ENCODE data around the gene PTPN9.
A peak's percentile ranks its signal among the peaks of the same experiment; 100 is the strongest.
"Not testable (repeated sequence)": the region's sequence is repeated elsewhere in the genome, so short reads cannot be mapped to it uniquely, and the experiment has no call there.

The PTPN9 gene

DNA sequence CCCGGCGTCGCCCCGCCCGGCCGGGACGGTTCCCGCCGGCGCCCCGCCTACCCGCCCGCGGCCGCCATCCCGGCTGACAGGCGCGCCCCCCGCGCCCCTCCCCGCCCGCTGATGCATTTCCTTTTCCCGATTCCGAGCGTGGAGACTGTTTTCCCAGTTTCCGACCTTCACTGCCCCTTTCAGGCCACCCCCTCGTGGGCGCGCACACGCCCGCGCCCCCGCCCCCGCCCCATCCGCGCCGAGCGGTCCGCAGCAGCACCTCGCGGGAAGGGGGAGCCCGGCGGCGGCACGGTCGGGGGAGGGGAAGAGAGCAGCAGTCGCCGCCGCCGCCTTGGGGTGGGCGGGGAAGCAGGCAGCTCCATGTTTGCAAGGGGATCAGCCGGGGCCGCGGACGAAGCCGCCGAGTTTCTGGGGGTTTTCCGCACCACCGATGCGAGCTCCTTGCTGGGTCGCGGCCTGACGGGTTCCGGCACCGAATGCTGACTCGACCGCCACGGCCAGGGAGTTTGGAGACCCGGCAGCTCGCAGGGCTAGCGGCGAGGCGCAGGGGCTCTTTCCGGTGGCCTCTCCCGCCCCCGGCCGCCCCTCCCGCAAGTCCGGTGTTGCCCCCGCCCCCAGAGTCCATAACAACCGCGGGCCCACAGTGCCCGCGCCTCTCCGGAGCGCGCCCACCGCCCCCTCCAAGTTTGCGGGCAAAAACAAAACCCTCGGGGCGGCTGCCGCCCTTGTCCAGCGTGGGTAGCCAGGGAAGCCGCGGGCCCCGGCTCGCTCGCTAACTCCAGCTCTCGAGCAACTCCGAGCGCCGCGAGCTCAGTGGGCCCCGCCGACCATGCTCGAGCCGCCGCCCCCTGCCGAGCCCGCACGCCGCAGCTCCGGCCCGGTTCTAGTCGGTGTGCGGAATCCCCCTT, 124.4 kb downstream of the PTPN9 start:
- Histone ChIP-seq H3K36me3 (ENCODE audit: control insufficient read depth, insufficient read depth, low read length) (no peaks in the 10 kb centered on the region), H3K9ac (ENCODE audit: low read length) (peak overlapping the region; percentile 16), H3K4me3 (ENCODE audit: low read length) (peak overlapping the region; percentile 88), H3K27me3 (ENCODE audit: control insufficient read depth, insufficient read depth, low read length) (no peaks in the 10 kb centered on the region), H3K27ac (ENCODE audit: low read depth, low read length) (peak overlapping the region; percentile 86), H3K4me1 (ENCODE audit: control insufficient read depth, insufficient read depth, low read length) (peaks cover 13% of the 10 kb centered on the region)

DNA sequence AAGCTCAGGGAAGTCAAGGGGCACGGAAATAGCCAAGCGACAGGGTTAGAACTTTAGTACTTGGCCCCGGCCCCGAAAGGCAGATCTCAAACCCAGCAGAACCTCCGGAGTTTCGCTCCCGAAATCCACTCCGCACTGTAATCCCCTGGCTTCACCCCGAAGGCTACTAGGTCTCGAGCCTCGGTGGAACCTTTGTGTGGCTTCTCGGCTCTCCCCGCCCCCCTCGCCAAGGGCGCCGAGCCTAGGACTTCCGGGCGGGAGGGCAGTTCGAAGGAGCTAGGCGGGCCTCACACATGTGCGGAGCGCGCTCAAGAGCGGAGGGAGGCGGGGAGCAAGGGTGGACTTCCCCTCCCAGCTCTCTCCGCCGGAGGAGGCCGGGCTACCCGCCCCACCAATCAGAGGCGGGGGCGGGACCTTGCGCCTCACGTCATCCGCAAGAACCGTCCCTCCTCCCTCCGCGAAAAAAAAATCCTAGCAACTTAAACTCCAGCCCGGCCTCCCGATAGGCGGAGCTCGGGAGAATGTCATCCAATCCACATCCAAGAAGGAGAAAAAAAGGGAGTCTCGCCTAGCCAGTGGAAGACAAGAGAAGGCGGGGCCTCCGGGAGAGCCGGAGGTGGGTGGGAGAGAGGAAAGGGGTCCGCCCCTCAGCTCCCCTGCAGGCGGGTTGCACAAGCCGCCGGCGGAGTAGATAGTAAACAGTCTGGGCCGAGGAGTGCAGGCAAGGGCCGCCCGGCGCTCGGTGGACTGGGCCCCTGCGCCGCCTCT, 125.2 kb downstream of the PTPN9 start:
- Histone ChIP-seq H3K4me1 (ENCODE audit: control insufficient read depth, insufficient read depth, low read length) (peaks cover 16% of the 10 kb centered on the region), H3K27me3 (ENCODE audit: control insufficient read depth, insufficient read depth, low read length) (no peaks in the 10 kb centered on the region), H3K4me3 (ENCODE audit: low read length) (peak overlapping the region; percentile 88), H3K27ac (ENCODE audit: low read depth, low read length) (peak overlapping the region; percentile 97), H3K36me3 (ENCODE audit: control insufficient read depth, insufficient read depth, low read length) (no peaks in the 10 kb centered on the region), H3K9ac (ENCODE audit: low read length) (peak overlapping the region; percentile 88)

DNA sequence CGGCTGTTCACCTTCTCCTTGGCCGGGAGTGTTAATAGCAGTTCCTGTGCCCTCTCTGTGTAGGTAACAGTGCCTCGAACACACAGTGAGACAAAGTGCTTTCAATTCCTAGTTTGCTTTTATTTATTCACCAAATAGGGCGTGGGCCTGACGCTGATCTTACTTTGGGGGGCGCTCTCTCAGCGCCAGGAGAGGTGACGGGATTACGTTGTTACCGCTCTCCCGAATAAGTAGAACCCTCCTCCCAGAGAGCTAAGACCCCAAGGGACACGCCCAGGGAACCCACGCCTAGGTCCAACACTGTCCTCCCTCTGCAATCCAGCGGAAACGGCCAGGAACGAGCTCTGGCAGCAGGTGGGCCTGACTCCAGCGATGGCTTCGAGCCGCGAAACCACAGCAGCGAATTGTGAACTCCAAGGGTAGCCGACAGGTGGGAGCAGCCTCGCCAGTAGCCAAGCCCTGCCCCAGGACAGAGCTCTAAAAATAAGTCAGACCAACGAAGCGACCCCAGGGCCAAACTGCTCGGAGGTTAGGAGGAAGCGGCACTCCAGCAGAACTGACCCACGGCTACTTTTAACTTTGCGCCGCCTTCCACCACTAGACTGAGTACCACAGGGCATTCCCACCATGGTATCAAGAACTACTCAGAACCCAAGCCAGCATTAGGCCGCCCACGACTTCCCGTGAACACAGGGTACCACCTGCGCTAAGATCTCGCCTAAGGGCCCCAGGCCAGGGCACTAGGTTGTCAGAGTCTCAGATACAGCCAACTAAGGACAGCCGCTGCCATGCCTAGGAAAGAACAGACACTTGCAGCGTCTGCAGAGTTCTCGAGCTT, 126.0 kb downstream of the PTPN9 start:
- Histone ChIP-seq H3K27ac (ENCODE audit: low read depth, low read length) (peak overlapping the region; percentile 97), H3K4me1 (ENCODE audit: control insufficient read depth, insufficient read depth, low read length) (peaks cover 16% of the 10 kb centered on the region), H3K4me3 (ENCODE audit: low read length) (peak overlapping the region; percentile 65), H3K9ac (ENCODE audit: low read length) (peak overlapping the region; percentile 88), H3K27me3 (ENCODE audit: control insufficient read depth, insufficient read depth, low read length) (no peaks in the 10 kb centered on the region), H3K36me3 (ENCODE audit: control insufficient read depth, insufficient read depth, low read length) (no peaks in the 10 kb centered on the region)

DNA sequence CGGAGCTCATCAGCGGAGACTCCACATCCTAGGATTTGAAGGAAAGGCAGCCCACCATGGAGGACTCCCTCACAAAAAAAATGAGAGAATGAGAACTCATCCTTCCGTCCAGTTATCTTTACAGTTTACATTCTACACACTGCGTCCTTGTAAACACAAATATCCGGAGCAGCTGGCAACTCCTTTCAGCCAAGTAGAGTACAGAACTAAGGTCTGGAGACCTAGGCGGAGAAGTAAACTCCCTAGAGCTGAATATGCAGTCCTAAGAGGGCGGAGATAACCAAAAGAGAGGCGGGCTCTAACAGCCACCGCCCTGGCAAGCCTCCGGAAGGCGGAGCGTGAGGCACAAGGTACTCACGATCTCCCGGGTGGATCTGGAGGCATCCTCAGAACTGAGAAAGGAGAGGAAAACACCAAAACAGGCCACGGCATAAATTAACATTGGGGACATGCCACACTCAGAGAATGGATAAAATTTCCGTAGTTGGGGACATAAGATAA, 126.7 kb downstream of the PTPN9 start:
- no peaks in the 10 kb centered on the region for H3K36me3 ChIP-seq (ENCODE audit: control insufficient read depth, insufficient read depth, low read length)
- peaks cover 16% of the 10 kb centered on the region for H3K4me1 ChIP-seq (ENCODE audit: control insufficient read depth, insufficient read depth, low read length)
- H3K9ac ChIP-seq (ENCODE audit: low read length): peak overlapping the region; percentile 88
- H3K4me3 ChIP-seq (ENCODE audit: low read length): peak overlapping the region; percentile 65
- peak overlapping the region; percentile 97 for H3K27ac ChIP-seq (ENCODE audit: low read depth, low read length)
- H3K27me3 ChIP-seq (ENCODE audit: control insufficient read depth, insufficient read depth, low read length): no peaks in the 10 kb centered on the region

DNA sequence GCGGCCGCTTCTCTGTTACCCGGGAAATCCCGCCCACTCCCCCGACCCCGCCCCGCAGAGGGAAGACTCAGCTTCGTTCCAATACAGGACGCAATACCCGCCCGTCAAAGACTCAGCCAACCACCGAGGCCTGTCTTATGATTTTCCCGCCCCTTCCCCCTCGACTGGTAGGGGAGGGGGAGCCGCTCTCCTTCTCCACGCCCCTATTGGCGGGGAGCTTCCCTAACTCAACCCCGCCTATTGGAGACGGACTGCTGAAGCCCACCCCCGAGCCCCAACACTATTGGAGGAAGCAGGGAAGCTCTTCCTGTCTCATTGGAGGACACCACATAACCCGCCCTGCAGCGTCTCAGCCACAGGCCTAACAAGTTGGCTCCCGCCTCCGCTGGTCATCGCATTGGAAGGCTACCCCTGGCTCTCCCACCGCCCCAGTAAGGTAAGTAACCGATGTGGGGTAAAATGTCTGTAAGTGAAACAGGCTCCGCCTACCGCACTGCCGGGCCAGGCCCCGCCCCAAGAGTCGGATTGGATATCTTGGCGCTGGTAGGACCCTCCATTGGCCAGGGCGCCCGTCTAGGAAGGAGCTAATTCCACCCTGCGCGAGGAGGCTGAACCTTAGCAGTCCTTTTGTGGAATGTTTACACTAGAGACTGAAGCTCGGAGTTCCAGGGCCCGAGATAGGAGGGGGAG, 127.3 kb downstream of the PTPN9 start, which contains the start of gene SIN3A:
TSS of gene SIN3A (minus strand) at position 17 of the 690 bp plus-strand sequence. CDS start 21,315 bp downstream, outside the sequence.
- H3K4me1 ChIP-seq (ENCODE audit: control insufficient read depth, insufficient read depth, low read length): peaks cover 16% of the 10 kb centered on the region
- H3K9ac ChIP-seq (ENCODE audit: low read length): peak within 1 kb of the TSS; percentile 93
- H3K4me3 ChIP-seq (ENCODE audit: low read length): peak within 1 kb of the TSS; percentile 95

DNA sequence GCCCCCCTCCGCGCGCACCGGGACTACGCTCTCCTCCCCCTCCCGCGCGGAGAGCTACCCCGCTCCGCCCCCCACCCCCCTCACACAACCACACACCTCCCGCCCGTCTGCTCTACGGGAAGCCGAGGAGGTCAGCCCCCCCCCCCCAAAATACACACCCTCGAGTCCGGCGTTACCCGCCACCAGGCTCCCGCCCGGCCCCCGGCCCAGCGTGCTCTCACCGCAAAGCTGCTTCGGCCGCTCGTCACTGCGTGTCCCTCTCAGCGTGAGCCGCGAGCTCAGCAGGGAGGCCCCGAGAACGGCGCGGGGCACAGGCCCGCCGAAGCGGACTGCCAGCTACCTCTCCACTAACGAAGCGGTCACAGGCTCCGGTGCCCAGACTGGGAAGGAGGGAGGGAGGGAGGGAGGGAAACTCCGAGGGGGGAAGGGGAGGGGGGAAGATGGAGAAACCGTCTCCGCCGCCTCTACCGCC, 127.9 kb downstream of the PTPN9 start:
- Histone ChIP-seq H3K27me3 (ENCODE audit: control insufficient read depth, insufficient read depth, low read length) (no peaks in the 10 kb centered on the region), H3K27ac (ENCODE audit: low read depth, low read length) (peak overlapping the region; percentile 100), H3K4me1 (ENCODE audit: control insufficient read depth, insufficient read depth, low read length) (peaks cover 15% of the 10 kb centered on the region), H3K9ac (ENCODE audit: low read length) (peak overlapping the region; percentile 93), H3K36me3 (ENCODE audit: control insufficient read depth, insufficient read depth, low read length) (peaks cover 3% of the 10 kb centered on the region), H3K4me3 (ENCODE audit: low read length) (peak overlapping the region; percentile 89)

More for the DNA sequence above, 127.3 kb downstream of the PTPN9 start, which contains the start of gene SIN3A:
- Histone ChIP-seq H3K36me3 (ENCODE audit: control insufficient read depth, insufficient read depth, low read length) (peaks cover 3% of the 10 kb centered on the region), H3K27me3 (ENCODE audit: control insufficient read depth, insufficient read depth, low read length) (no peaks in the 10 kb centered on the region), H3K27ac (ENCODE audit: low read depth, low read length) (peak within 1 kb of the TSS; percentile 100)

DNA sequence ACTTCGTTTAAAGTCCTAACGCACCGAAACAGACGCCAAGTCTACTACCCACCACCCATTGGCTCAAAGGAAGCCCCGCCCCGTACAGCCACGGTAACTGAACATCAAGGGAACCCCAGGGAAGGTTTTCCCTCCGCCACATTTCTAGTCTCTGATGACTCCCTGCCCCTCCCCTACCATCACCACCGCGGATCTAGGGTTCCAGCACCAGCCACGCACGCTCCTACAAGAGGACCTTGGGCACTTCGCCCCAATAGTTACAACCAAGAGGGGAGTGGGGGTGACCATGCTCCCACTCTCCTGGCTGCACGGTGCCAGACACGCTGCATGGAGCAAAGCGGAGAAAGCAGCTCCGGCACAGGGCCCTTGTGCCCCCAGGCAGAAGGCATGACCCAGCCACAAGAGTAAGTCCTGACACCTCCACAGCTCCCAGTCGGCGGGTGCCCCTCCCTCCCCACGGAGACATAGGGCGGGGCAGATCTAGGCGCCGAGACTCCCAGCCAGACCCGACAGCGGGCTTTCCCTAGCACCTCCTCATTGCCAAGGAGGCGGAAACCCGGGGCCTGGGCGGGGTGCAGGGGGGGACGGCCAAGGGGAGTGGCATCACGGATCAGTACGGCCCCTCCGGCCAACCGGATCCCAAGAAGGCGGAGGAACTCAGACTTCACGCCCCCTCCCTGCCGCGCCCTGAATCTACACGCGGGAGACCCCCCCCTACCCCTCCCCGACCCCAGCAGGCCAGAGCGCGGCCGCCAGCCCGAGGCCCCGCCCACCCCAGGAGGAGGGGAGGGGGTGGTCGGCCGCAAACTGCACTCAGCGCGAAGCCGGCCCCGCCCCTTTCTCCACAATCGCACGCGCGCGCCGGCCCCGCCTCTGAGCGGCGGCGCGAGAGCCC, 128.6 kb downstream of the PTPN9 start:
- Histone ChIP-seq H3K27ac (ENCODE audit: low read depth, low read length) (peak overlapping the region; percentile 100), H3K36me3 (ENCODE audit: control insufficient read depth, insufficient read depth, low read length) (peaks cover 3% of the 10 kb centered on the region), H3K4me3 (ENCODE audit: low read length) (peak overlapping the region; percentile 95), H3K4me1 (ENCODE audit: control insufficient read depth, insufficient read depth, low read length) (peaks cover 15% of the 10 kb centered on the region), H3K9ac (ENCODE audit: low read length) (peak overlapping the region; percentile 83), H3K27me3 (ENCODE audit: control insufficient read depth, insufficient read depth, low read length) (no peaks in the 10 kb centered on the region)

DNA sequence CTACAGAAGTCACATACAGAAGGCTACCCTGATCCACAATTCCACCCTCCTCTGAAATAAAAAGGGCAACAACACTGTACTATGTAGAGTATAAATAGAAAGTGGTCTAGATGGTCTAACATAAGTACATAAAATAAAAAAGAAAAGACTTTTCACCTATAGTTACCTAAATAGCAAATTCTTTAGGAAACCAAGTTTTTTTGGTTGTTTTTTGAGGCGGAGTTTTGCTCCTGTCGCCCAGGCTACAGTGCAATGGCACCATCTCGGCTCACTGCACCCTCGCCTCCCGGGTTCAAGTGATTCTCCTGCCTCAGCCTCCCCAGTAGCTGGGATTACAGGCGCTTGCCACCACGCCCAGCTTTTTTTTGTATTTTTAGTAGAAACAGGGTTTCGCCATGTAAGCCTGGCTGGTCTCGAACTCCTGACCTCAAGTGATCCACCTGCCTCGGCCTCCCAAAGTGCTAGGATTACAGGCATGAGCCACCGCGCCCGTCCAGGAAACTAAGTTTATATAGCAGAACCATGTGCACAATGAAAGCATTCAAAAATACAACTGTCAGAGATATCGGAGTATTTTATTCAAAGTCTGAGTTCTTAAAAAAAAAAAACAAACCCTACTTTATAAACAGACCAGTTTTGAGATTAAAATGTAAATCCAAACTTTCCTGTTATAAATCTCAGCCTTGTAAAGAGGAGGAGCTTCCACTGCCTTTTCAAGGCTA, 129.4 kb downstream of the PTPN9 start:
- no peaks in the 10 kb centered on the region for H3K27me3 ChIP-seq (ENCODE audit: control insufficient read depth, insufficient read depth, low read length)
- no peak overlapping the region for H3K9ac ChIP-seq (ENCODE audit: low read length)
- H3K4me3 ChIP-seq (ENCODE audit: low read length): peak overlapping the region; percentile 95
- H3K27ac ChIP-seq (ENCODE audit: low read depth, low read length): peak overlapping the region; percentile 100
- H3K4me1 ChIP-seq (ENCODE audit: control insufficient read depth, insufficient read depth, low read length): peaks cover 15% of the 10 kb centered on the region
- peaks cover 3% of the 10 kb centered on the region for H3K36me3 ChIP-seq (ENCODE audit: control insufficient read depth, insufficient read depth, low read length)

DNA sequence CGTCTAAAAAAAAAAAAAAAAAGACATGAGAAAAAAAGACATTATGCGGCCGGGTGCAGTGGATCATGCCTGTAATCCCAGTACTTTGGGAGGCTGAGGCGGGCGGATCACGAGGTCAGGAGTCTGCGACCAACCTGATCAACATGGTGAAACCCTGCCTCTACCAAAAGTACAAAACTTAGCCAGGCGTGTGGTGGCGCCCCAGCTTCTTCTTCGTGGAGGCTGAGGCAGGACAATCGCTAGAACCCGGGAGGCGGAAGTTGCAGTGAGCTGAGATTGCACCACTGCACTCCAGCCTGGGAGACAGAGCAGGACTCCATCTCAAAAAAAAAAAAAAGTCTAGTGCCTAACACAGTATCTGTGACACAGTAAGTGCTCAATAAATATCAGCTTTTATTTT, 130.9 kb downstream of the PTPN9 start:
- not testable (repeated sequence) for H3K36me3 ChIP-seq (ENCODE audit: control insufficient read depth, insufficient read depth, low read length); H3K4me3 ChIP-seq (ENCODE audit: low read length); H3K9ac ChIP-seq (ENCODE audit: low read length); H3K27ac ChIP-seq (ENCODE audit: low read depth, low read length); H3K27me3 ChIP-seq (ENCODE audit: control insufficient read depth, insufficient read depth, low read length)
- peaks cover 13% of the 10 kb centered on the region for H3K4me1 ChIP-seq (ENCODE audit: control insufficient read depth, insufficient read depth, low read length)

DNA sequence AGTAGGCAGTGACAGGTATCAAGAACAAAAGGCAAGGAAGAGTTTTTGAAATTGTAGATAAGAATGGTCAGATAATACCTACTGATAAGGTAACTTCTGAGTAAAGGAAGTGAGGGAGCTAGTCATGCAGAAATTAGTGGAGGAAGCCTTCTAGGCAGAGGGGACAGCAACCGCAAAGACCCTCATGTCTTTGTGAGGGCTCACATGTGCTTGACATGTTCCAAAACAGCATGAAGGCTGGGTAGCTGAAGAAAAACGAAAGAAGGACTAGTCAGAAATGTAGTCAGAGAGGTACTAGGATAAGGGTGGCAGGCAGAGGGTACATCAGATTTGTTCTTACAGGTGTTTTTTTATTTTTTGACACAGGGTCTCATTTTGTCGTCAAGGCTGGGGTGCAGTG, 133.0 kb downstream of the PTPN9 start:
- H3K27me3 ChIP-seq (ENCODE audit: control insufficient read depth, insufficient read depth, low read length): no peaks in the 10 kb centered on the region
- no peak overlapping the region for H3K4me3 ChIP-seq (ENCODE audit: low read length)
- peaks cover 3% of the 10 kb centered on the region for H3K36me3 ChIP-seq (ENCODE audit: control insufficient read depth, insufficient read depth, low read length)
- H3K9ac ChIP-seq (ENCODE audit: low read length): no peak overlapping the region
- H3K27ac ChIP-seq (ENCODE audit: low read depth, low read length): no peak overlapping the region
- peaks cover 7% of the 10 kb centered on the region for H3K4me1 ChIP-seq (ENCODE audit: control insufficient read depth, insufficient read depth, low read length)

Measured in rectal smooth muscle tissue (tissue), 1 donor.